ENCODE measurements around the gene ABHD11.
A peak's percentile ranks its signal among the peaks of the same experiment; 100 is the strongest.
"Not testable (repeated sequence)": the region's sequence is repeated elsewhere in the genome, so short reads cannot be mapped to it uniquely, and the experiment has no call there.

Gene ABHD11, protein sequence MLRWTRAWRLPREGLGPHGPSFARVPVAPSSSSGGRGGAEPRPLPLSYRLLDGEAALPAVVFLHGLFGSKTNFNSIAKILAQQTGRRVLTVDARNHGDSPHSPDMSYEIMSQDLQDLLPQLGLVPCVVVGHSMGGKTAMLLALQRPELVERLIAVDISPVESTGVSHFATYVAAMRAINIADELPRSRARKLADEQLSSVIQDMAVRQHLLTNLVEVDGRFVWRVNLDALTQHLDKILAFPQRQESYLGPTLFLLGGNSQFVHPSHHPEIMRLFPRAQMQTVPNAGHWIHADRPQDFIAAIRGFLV

GRCh38 chr7:73738612-73739386 lies at the start of gene ABHD11:
ABHD11 (minus strand) TSS chr7:73738802; CDS start chr7:73738770, 32 bp downstream.
- peak; percentile 98 to 100 for DNase-seq

GRCh38 chr7:73787786-73788048 lies 49.1 kb upstream of the ABHD11 start:
- not testable (repeated sequence) for DNase-seq

DNA sequence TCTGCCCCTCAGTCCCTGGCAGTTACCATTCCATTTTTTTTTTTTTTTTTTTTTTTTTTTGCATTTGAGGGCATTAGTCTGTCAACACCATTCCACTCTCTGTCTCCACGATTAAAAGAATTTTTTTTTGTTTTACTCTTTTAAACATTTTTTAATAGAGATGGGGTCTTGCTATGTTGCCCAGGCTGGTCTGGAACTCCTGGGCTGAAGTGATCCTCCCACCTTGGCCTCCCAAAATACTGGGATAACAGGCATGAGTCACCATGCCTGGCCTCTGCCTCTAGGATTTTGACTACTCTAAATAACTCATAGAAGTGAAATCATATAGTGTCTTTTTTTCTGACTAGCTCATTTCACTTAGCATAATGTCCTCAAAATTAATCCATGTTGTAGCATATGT lies 48.0 kb upstream of the ABHD11 start:
- DNase-seq: no peak

DNA sequence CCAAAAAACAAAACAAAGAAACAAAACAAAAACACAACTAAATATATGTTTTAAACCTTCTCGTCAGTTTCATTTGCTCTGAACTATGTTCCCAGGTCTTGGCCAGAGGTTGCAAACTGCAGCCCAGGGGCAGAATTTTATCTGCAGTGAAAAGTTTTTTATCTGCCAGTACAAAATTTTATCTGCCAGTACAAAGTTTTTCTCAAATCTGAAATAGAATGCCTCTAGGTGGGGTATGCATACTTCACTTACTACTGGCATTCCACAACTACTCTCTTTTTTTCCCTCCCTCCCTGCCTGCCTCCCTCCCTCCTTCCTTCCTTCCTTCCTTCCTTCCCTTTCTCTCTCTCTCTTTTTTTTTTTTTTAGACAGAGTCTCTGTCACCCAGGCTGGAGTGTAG lies 40.9 kb upstream of the ABHD11 start:
- DNase-seq: no peak

DNA sequence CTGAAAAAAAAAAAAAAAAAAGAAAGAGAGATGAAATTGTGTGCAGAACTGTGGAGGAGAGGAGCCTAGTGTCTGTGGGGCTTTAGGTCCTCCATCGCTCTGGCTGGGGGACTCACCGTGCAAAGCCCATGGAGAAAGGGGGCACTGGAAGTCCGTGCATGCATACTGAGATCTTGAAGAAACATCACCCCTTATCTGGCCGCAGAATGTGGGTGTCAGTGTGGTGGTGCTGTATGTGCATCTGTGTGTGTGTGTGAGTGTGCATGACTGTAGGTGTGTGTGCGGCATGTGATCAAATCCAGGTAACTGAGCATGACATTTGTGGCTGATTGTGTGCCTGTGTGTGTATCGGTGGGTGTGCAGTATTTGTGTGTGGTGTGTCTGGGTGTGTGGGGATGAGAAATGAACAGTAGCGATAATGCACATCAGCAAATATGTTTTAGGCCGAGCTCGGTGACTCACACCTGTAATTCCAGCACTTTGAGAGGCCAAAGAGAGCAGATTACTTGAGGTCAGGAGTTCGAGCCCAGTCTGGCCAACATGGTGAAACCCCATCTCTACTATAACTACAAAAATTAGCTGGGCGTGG lies 40.3 kb upstream of the ABHD11 start:
- no peak for DNase-seq

DNA sequence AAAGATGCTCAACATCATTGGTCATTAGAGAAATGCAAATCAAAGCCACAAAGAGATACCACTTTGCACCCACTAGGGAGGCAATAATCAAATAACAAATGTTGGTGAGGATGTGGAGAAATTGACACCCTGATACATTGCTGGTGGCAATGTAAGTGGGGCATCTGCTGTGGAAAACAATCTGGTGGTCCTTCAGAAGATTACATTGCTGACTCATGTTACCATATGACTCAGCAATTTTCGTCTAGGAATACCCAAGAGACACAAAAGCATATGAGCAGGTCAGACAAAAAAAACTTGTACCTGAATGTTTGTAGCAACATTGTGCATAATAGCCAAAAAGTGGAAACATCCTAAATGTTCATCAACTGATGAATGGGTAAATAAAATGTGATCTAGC lies 36.3 kb upstream of the ABHD11 start:
- DNase-seq: no peak

- DNase-seq: no peak
Observed at GRCh38 chr7:73773700-73774517, 35.3 kb upstream of the ABHD11 start.

GRCh38 chr7:73770860-73771670 lies 32.5 kb upstream of the ABHD11 start:
- DNase-seq: no peak

GRCh38 chr7:73770002-73770859 lies 31.6 kb upstream of the ABHD11 start, which contains the start of gene CLDN3:
CLDN3 (minus strand) TSS chr7:73770270; CDS start chr7:73770049, 221 bp downstream.
- peak; percentile 97 to 98 for DNase-seq

DNA sequence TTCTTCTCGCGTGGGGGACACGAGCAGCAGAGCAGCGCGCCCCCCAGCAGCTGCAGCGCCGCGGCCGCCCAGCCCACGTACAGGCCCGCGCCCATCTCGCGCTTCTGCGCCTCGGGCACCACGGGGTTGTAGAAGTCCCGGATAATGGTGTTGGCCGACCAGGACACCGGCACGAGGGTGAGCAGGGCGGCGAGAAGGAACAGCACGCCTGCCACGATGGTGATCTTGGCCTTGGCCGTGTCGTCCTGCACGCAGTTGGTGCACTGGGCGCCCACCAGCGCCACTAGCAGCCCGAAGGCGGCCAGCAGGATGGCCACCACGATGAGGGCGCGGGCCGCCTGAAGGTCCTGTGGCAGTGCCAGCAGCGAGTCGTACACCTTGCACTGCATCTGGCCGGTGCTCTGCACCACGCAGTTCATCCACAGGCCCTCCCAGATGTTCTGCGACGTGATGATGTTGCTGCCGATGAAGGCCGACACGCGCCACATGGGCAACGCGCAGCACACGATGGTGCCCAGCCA lies 30.9 kb upstream of the ABHD11 start:
- peak; percentile 49 to 77 for DNase-seq

DNA sequence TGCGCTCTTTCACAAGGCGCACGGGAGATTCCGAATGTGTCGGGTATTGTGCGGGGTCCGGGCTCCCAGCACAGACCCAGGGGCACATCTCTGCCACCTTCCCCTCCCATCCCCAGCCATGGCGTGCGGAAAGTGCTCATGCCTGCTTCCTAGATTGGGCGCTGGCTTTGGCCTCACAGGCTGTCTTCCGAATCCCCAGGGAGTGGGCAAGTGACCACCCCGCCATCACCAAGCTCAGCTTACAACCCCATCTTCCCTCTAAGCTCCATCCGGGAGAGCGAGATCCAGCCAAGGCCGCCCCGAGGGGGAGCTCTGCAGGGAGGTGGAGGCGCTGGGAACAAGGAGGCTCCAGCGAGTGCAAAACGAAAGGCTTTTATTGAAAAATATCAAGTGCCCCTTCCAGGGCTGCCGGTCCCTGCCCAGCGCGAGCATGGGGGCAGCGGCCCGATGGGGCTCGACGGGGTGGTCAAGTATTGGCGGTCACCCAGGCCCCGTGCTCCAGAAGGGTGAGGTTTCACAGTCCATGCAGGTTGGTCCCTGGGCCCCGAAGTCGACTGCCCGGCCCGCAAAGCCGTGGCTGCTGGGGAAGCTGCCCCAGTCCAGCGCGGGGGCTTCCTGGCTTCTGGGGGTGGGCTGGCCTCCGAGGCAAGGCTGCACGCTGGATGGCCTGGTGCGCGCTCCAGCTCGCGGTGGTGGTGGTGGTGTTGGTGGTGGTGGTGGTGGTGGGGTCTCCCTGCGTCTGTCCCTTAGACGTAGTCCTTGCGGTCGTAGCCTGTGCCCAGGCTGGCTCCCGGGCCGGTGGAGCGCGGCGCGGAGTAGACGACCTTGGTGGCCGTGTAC lies 30.3 kb upstream of the ABHD11 start:
- DNase-seq: peak; percentile 12 to 55

DNA sequence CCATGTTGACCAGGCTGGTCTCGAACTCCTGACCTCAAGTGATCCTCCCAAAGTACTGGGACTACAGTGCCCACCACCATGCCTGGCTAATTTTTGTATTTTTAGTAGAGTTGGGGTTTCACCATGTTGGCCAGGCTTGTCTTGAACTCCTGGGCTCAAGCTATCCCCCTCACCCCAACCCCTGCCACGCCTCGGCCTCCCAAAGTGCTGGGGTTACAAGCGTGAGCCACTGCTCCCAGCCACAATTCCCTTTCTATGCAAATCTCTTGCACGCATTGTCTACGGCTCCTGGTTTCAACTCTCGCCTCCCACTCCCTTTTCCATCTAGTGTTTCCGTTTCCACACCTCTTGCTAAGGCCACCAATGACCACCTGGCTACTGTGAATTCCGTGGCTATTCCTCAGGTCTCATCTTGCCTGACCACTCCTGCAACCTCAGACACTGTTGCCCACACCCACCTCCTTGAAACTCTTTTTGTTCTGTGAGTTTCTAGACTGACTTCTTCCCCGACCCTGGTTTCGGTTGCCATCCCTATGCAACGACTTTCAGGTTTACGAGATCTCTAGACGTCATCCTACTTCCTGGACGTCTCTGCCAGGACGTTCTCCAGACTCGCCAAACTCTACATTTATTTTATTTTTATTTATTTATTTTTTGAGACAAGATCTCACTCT lies 28.1 kb upstream of the ABHD11 start:
- no peak for DNase-seq

DNA sequence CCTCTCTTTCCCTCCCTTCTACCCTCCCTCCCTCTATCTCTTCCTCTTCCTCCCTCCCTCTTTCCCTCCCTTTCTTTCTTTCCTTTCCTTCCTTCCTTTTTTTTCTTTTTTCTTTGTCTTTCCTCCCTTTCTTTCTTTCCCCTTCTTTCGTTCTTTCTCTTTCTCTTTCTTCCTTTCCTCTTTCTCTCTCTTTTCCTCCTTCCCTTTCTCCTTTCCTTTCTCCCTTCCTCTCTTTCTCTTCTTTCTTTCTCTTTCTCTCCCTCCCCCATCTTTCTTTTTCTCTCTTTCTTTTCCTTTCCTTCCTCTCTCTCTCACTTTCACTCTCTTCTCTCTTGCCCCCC lies 24.0 kb upstream of the ABHD11 start:
- no peak for DNase-seq

GRCh38 chr7:73761854-73762658 lies 23.5 kb upstream of the ABHD11 start:
- no peak for DNase-seq

- no peak for DNase-seq
Observed at GRCh38 chr7:73758581-73759138, 20.1 kb upstream of the ABHD11 start.

- no peak for DNase-seq
Observed at GRCh38 chr7:73749931-73750776, 11.6 kb upstream of the ABHD11 start.

GRCh38 chr7:73746378-73746777 lies 7.8 kb upstream of the ABHD11 start:
- DNase-seq: peak in 1 of 2 experiments; percentile 30

Measured in NCI-H2081 (cell line).